AG09319 (cell line): ENCODE results near the gene MPO.

ENCODE experiments used
- DNase-seq: peaks from one replicate; pipeline ENCODE4 v3.0.0-alpha.2; 2010; ENCODE audit warnings: low read depth; ENCODE audit errors: extremely low read depth
- TF ChIP-seq, protein P1 (sequence below): IDR thresholded peaks from 2 replicates; pipeline ENCODE4 v1.5.1; 2011; ENCODE audit warnings: low read depth, mild to moderate bottlenecking, inconsistent platforms, low read length, moderate library complexity

The MPO gene

DNA sequence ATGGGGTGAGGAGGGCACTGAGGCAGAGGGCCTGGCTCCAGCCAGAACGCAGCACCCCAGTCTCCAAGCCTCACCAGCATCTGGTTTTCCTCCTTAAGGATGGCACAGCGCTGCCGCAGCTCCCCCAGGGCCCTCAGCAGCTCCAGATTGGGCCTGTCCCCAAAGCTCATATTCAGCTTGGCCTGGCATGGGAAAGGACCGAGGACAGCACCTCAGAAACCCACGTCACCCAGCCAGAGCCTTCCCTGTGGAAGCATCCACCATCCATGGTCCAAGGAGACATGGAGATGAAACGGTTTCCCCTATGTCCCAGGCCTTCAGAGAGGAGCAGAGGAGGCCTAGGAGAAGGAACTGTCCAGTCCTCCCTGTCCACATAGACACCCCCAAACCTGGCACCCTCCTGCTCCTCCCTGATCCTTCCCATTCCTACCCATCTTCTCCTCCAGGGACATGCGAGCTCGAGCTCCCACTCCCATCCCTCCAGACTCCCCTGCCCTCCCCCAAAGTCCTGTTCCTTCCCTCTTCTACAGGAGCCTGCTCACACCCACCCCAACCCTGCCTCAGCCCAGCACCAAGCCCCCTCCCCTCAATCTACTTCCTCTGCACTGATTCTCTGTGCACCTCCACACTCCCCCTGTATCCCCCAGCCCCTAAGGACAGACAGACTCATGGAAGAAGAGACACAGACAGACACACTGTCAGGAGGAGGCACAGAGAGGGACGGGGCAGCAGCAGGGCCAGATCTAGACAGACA lies 46.1 kb upstream of the MPO start:
- TF ChIP-seq, protein P1, sequence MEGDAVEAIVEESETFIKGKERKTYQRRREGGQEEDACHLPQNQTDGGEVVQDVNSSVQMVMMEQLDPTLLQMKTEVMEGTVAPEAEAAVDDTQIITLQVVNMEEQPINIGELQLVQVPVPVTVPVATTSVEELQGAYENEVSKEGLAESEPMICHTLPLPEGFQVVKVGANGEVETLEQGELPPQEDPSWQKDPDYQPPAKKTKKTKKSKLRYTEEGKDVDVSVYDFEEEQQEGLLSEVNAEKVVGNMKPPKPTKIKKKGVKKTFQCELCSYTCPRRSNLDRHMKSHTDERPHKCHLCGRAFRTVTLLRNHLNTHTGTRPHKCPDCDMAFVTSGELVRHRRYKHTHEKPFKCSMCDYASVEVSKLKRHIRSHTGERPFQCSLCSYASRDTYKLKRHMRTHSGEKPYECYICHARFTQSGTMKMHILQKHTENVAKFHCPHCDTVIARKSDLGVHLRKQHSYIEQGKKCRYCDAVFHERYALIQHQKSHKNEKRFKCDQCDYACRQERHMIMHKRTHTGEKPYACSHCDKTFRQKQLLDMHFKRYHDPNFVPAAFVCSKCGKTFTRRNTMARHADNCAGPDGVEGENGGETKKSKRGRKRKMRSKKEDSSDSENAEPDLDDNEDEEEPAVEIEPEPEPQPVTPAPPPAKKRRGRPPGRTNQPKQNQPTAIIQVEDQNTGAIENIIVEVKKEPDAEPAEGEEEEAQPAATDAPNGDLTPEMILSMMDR = no peak
- no peak for DNase-seq

DNA sequence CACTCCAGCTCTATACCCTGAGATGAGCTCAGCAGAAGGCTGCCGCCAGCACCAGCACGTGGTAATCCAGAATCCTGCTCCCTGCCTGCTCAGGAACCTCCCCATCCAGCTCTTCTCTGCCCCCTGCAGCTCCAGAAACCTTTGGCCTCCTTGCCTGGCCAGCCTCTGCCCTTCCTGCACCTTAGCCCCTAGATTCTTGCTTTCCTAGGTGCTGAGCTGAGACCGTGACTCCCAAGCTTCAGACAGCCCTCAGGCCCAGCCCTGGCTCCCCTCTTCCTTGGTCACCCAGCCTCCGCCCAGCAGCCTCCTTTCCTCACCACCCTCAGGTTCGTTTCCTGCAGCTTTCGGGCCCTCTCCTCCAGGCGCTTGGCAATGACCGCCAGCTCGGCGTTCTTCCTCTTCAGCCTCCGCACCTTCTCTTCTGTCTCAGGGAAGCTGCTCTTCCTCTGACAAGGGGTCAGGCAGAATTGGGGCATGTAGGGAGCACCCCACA lies 45.3 kb upstream of the MPO start:
- TF ChIP-seq, protein P1 = no peak
- no peak for DNase-seq

DNA sequence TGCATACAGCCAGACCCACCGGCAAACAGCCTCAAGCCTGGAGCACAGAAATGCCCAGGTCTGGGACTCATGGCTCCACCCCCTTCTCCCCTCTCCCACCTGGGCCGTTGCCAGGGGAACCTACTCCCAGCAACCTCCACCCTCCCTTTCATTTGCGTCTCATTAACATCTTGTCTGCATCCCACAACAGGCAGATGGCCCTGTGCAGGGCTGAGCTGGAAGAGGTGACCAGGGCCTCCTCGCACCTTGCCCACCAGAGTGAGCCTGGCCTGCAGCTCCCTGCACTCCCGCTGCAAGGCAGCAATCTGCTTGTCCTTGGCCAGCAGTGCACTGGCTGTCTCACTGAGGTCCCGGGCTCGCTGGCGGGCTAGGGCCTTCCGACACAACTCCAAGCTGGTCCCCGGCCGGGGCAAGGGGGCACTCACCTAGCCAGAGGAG lies 44.6 kb upstream of the MPO start:
- TF ChIP-seq, protein P1 = no peak
- no peak for DNase-seq

DNA sequence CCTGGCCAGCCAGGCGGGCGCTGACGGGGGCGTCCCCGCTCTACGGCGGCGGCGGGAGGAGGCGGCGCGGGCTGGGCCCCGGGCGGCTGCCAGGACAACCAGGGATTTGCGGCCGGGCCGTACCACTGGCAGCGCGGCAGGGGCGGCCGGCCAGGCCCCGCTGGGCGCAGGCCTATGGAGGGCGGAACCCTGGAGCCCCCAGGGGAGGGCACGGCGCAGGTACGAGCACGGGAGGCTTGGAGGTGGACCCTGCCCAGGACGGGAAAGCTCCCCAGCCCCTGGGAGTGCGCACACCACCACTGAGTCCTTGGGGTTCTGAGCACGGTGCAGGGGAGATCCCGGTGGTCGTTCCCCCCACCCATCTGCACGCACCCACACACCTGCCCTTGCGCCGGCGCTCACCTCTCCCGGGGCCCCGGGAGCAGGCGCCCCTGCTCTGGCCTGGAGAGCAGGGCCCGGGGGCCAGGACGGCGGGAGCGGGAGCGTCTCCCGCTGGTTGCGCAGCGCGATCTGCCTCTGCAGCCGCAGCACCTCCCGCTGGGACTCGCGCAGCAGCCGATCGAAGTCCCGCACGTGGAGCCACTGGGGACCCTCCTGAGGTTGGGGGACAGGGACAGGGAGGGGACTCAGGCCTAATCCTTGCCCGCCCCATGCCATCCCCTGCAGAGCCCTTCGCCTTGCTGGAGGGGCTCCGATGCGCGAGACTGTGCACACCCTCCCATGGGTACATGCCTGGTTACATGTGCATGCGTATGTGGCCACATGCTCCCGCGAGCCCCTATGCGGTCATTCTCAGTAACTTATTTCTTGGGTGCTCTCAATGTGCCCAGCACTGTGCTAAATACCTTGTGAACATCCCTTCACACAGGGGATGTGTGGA lies 43.9 kb upstream of the MPO start:
- DNase-seq = no peak
- TF ChIP-seq, protein P1 = no peak

DNA sequence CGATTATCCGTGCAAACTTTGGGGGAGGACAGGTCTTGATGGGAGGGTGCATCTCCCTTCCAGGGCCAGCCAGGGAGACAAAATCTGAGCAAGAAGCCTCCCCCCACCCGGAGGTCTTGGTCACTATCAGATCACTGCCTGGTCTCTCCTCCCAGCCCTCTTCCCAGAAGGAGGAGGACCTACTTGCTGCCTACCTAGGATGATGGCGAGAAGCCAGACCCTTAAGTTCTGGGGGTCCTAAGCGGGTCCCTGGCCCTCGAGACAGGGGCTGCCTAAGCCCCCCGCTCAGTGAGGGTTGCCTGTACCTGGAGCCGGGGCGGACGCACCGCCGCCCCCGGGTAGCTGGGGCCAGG lies 43.3 kb upstream of the MPO start:
- no peak for DNase-seq
- TF ChIP-seq, protein P1 = no peak

DNA sequence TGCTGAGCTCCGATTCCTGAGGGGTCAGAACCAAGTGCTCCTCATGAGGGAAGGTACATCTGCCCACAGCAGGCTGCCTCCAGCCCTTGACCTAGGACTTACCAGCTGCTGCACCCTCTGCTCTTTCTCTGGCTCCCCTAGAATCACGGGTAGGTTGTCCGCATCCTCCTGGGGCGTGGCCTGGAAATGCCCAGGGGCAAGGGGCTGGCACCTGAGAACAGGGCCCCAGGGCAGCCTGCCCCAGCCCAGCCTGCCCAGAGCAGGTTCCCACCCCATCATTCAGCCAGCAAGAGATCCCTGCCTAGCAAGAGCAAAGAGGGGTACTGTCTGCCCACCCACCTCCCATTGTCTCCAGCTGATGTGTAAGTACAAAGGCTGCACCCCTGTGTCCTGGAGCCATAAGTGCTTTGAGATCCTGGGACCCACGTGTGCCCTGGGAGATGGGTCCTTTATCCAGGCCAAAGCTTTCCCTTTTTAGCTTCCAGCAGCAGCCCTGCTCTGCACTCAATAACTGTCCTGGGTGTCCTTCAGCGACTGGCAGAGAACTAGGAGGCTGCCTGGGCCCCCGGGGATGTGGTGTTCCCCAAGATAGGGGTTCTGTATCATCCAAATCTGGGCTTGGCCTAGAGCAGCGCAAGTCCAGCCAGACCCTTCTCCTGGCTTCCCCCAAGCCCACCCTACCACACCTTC lies 42.8 kb upstream of the MPO start:
- DNase-seq = no peak
- TF ChIP-seq, protein P1 = no peak
